ENCODE measurements around the gene ALAS2. TPM values are rescaled to one million over a fixed set of nuclear protein-coding genes. Genes with fewer than 3 reads are reported as not detected.
A peak's percentile ranks its signal among the peaks of the same experiment; 100 is the strongest.

ALAS2 gene
- total RNA-seq, 1 donor from 2014 or later: not detected

DNA sequence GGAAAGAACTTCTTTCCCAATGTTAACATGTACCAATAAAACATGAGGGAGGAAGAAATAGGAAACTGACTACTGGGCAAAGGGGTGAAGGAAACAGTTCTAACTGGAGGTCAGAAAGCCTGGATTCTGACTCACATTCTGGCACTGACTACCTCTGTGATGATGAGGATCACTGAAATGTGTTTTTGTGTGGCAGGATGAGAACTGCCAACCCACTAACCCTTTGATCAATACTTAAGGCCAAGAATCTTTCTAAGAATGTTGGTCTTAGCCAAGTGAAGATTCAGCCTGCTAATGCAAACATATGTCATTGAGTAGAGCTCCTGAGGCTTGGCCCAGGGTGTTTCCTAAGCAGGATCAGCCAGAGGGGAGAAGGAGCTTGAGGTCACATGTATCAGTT, 4.6 kb downstream of the ALAS2 start:
- DNase-seq (ENCODE audit: low spot score): no peak
- no peak overlapping the region for H3K9ac ChIP-seq
- no peak overlapping the region for H3K4me2 ChIP-seq
- no peaks in the 10 kb centered on the region for H4K20me1 ChIP-seq (ENCODE audit: low read depth)
- H3K27me3 ChIP-seq: no peaks in the 10 kb centered on the region
- no peaks in the 10 kb centered on the region for H3F3A ChIP-seq (ENCODE audit: low read depth)
- peaks cover 2% of the 10 kb centered on the region for H3K27me3 Mint-ChIP-seq (ENCODE audit: insufficient read depth, low read depth)
- no peak overlapping the region for H3K4me3 ChIP-seq
- no peak overlapping the region for H3K4me3 Mint-ChIP-seq
- no peaks in the 10 kb centered on the region for H3K9me3 Mint-ChIP-seq
- H3K4me1 ChIP-seq: no peaks in the 10 kb centered on the region
- H3K79me2 ChIP-seq (ENCODE audit: low read depth): no peaks in the 10 kb centered on the region
- no peak overlapping the region for H3K27ac Mint-ChIP-seq
- TF ChIP-seq EZH2 (IDR thresholded peaks at IDR 0.05): no peak
- no peak for TF ChIP-seq EZH2phosphoT487 (IDR thresholded peaks at IDR 0.05)
- TF ChIP-seq, protein P1, sequence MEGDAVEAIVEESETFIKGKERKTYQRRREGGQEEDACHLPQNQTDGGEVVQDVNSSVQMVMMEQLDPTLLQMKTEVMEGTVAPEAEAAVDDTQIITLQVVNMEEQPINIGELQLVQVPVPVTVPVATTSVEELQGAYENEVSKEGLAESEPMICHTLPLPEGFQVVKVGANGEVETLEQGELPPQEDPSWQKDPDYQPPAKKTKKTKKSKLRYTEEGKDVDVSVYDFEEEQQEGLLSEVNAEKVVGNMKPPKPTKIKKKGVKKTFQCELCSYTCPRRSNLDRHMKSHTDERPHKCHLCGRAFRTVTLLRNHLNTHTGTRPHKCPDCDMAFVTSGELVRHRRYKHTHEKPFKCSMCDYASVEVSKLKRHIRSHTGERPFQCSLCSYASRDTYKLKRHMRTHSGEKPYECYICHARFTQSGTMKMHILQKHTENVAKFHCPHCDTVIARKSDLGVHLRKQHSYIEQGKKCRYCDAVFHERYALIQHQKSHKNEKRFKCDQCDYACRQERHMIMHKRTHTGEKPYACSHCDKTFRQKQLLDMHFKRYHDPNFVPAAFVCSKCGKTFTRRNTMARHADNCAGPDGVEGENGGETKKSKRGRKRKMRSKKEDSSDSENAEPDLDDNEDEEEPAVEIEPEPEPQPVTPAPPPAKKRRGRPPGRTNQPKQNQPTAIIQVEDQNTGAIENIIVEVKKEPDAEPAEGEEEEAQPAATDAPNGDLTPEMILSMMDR (IDR thresholded peaks at IDR 0.05): no peak
- no peak overlapping the region for H3K27ac ChIP-seq
- H3K4me1 Mint-ChIP-seq: no peaks in the 10 kb centered on the region
- H2AFZ ChIP-seq (replicated peaks): no peak overlapping the region
- no peaks in the 10 kb centered on the region for H3K36me3 Mint-ChIP-seq
- H3K36me3 ChIP-seq: no peaks in the 10 kb centered on the region
- H3K9me3 ChIP-seq (ENCODE audit: low read depth): no peaks in the 10 kb centered on the region

DNA sequence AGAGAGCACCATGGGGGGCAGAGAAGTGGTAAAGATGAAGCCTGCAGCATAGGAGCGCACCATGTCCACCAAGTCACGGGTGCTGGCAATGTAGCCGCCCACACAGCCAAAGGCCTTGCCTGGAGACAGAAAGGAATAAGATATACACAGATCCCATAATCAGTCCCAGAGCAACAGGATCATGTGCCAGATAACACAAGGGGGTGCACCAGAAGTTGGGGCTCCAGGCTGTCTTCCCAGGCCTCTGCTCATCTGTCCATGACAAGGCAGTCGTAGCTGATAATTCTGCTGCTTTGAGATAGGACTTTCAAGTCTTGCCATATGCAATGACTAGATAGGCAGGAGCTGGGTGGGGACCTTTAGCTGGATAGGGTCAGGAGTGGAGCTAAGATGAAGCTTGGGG, 15.9 kb downstream of the ALAS2 start:
- Mint-ChIP-seq H3K27me3 (ENCODE audit: insufficient read depth, low read depth) (no peaks in the 10 kb centered on the region), H3K4me3 (no peak overlapping the region), H3K9me3 (no peaks in the 10 kb centered on the region), H3K36me3 (no peaks in the 10 kb centered on the region), H3K27ac (no peak overlapping the region), H3K4me1 (no peaks in the 10 kb centered on the region)
- no peaks in the 10 kb centered on the region for H3K36me3 ChIP-seq
- DNase-seq (ENCODE audit: low spot score): no peak
- no peak overlapping the region for H3K4me3 ChIP-seq
- H3K9ac ChIP-seq: no peak overlapping the region
- H3K27me3 ChIP-seq: no peaks in the 10 kb centered on the region
- H3K9me3 ChIP-seq (ENCODE audit: low read depth): no peaks in the 10 kb centered on the region
- no peak overlapping the region for H3K4me2 ChIP-seq
- no peaks in the 10 kb centered on the region for H3K79me2 ChIP-seq (ENCODE audit: low read depth)
- H3K4me1 ChIP-seq: no peaks in the 10 kb centered on the region
- H3K27ac ChIP-seq: no peak overlapping the region
- no peak for TF ChIP-seq EZH2phosphoT487 (IDR thresholded peaks at IDR 0.05)
- TF ChIP-seq, protein P1 (IDR thresholded peaks at IDR 0.05): no peak
- no peak for TF ChIP-seq EZH2 (IDR thresholded peaks at IDR 0.05)
- H3F3A ChIP-seq (ENCODE audit: low read depth): no peaks in the 10 kb centered on the region
- no peaks in the 10 kb centered on the region for H4K20me1 ChIP-seq (ENCODE audit: low read depth)
- no peak overlapping the region for H2AFZ ChIP-seq (replicated peaks)

DNA sequence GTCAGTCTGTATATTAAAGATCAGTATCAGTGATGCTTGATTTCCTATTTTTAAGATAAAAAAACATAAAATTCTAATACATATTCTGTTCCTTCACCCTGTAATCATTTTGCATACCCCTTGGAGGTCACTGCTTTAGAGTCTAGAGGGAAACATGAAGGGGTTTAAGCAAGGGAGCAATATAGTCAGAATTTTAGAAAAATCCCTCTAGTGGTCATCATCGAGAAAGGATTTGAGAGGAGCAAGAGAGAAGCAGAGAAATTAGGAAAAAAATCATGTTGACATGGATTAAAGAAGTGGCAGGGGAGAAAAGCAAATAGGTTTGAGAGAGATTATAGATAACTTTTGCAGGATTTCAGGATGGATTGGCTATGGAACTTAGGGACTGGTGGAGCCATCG, 19.5 kb downstream of the ALAS2 start:
- Mint-ChIP-seq H3K4me1 (no peaks in the 10 kb centered on the region), H3K4me3 (no peak overlapping the region), H3K9me3 (no peaks in the 10 kb centered on the region), H3K27ac (no peak overlapping the region), H3K36me3 (no peaks in the 10 kb centered on the region), H3K27me3 (ENCODE audit: insufficient read depth, low read depth) (peaks cover 2% of the 10 kb centered on the region)
- Histone ChIP-seq H3K27me3 (no peaks in the 10 kb centered on the region), H3K4me2 (no peak overlapping the region), H3K9me3 (ENCODE audit: low read depth) (no peaks in the 10 kb centered on the region), H3K27ac (no peak overlapping the region), H3K36me3 (no peaks in the 10 kb centered on the region), H3K9ac (no peak overlapping the region), H3F3A (ENCODE audit: low read depth) (no peaks in the 10 kb centered on the region), H4K20me1 (ENCODE audit: low read depth) (no peaks in the 10 kb centered on the region), H3K79me2 (ENCODE audit: low read depth) (no peaks in the 10 kb centered on the region), H2AFZ (replicated peaks) (no peak overlapping the region), H3K4me1 (no peaks in the 10 kb centered on the region), H3K4me3 (no peak overlapping the region)
- TF ChIP-seq, protein P1 (IDR thresholded peaks at IDR 0.05): peak; percentile 39
- TF ChIP-seq EZH2phosphoT487 (IDR thresholded peaks at IDR 0.05): no peak
- DNase-seq (ENCODE audit: low spot score): no peak

Measured in neural progenitor cell (in vitro differentiated cells).